HepG2 (cell line): ENCODE results near the gene SCARF1. TPM values are rescaled to one million over a fixed set of nuclear protein-coding genes. Genes with fewer than 3 reads are reported as not detected.

ENCODE experiments used
- CTCF ChIP-seq: sonication (generic); formaldehyde crosslinking; IDR thresholded peaks from 2 replicates; pipeline ENCODE4 v1.5.0; 2020; ENCODE audit warnings: mild to moderate bottlenecking, missing genetic modification reagents, moderate library complexity
- GMEB1 ChIP-seq: sonication (generic); formaldehyde crosslinking; IDR thresholded peaks from 2 replicates; pipeline ENCODE4 v1.5.1; 2020; ENCODE audit warnings: missing genetic modification reagents, mild to moderate bottlenecking, borderline replicate concordance
- KDM1A ChIP-seq: IDR thresholded peaks from 2 replicates; pipeline ENCODE4 v1.6.1; 2016; ENCODE audit warnings: missing compliant biosample characterization
- MAF1 ChIP-seq: sonication (generic); formaldehyde crosslinking; IDR thresholded peaks from 2 replicates; pipeline ENCODE4 v1.5.0; 2020; ENCODE audit warnings: missing genetic modification reagents, borderline replicate concordance
- MYNN ChIP-seq: sonication (generic); formaldehyde crosslinking; IDR thresholded peaks from 2 replicates; pipeline ENCODE4 v1.4.0; 2020; ENCODE audit warnings: mild to moderate bottlenecking, low read depth, missing genetic modification reagents
- RCOR2 ChIP-seq: IDR thresholded peaks from 2 replicates; pipeline ENCODE4 v1.6.1; 2016; ENCODE audit warnings: missing biosample characterization, missing genetic modification reagents
- XRCC5 ChIP-seq: fragments of 200-400 bp; formaldehyde crosslinking; optimal IDR thresholded peaks from 2 replicates; pipeline ENCODE3; 2017; ENCODE audit warnings: mild to moderate bottlenecking, low read length
- ZBTB20 ChIP-seq: sonication (generic); formaldehyde crosslinking; IDR thresholded peaks from 2 replicates; pipeline ENCODE4 v1.8.1; 2023; ENCODE audit warnings: missing genetic modification reagents, low read depth, mild to moderate bottlenecking, borderline replicate concordance
- ZBTB33 ChIP-seq: sonication (generic); formaldehyde crosslinking; IDR thresholded peaks from 2 replicates; pipeline ENCODE4 v1.4.0; 2020; ENCODE audit warnings: missing genetic modification reagents
- ZKSCAN1 ChIP-seq: fragments of 150-350 bp; IDR thresholded peaks from 2 replicates; pipeline ENCODE4 v1.6.1; 2014; ENCODE audit warnings: low read length
- polyA plus RNA-seq, 8 experiments: library from polyadenylated mRNA; depleted of rRNA in 3 of 8; stranded (reverse) in 7 of 8; unstranded in 1 of 8; fragments of >200 nt; fragmentation: Illumina TruSeq in 4 of 8; extraction: Trizol in 4 of 8; gene quantifications; 2 replicates each; pipeline versions ENCODE4 v1.2.1 to v1.2.3, GENCODE V29; 2011 to 2016; ENCODE audit warnings: low read depth in 4 of 8, missing spikeins in 1 of 8, mixed read lengths in 1 of 8; ENCODE audit not compliant: insufficient read depth in 1 of 8
- total RNA-seq, 5 experiments: library from RNA; depleted of rRNA; stranded (reverse); fragments of >200 nt; fragmentation: Illumina TruSeq; extraction: Trizol; gene quantifications; 2 replicates each; pipeline ENCODE4 v1.2.3, GENCODE V29; 2016; ENCODE audit warnings: low read depth in 1 of 5

SCARF1 gene
- total and polyA plus RNA-seq, 2 of the 13 experiments (the other 11 are each of a cell fraction or from before 2014, with no cell fraction given), result 0.24 to 0.71 TPM

GRCh38 chr17:1641065-1641403, 4.5 kb downstream of the SCARF1 start (continued):
- no peak for TF ChIP-seq GMEB1
- no peak for TF ChIP-seq ZBTB20 (CRISPR knock-in tag)
- TF ChIP-seq XRCC5, result peak; percentile 29
- no peak for TF ChIP-seq MYNN (CRISPR knock-in tag)
- TF ChIP-seq MAF1, result no peak
- TF ChIP-seq RCOR2 (CRISPR knock-in tag), result no peak
- peak; percentile 97 for TF ChIP-seq ZBTB33 (CRISPR knock-in tag)
- TF ChIP-seq KDM1A (CRISPR knock-in tag), result no peak
- peak; percentile 21; the same call in 1 of the 2 replicates for TF ChIP-seq CTCF (CRISPR knock-in tag)
- TF ChIP-seq ZKSCAN1, result no peak
- TF ChIP-seq, all 625 proteins: peak for 3
